Measurements from ENCODE around the gene MOCOS. TPM values are rescaled to one million over a fixed set of nuclear protein-coding genes. Genes with fewer than 3 reads are reported as not detected.

Gene MOCOS
- total RNA-seq, 1 experiment from 2014 or later, result 4.2 TPM

- no peak for TF ChIP-seq E2F5 (CRISPR knock-in tag; IDR thresholded peaks at IDR 0.05)
Measured at GRCh38 chr18:36273347-36273746, 86.0 kb downstream of the MOCOS start (continued).

GRCh38 chr18:36274083-36274715 is 86.9 kb downstream of the MOCOS start:
- POLR2A ChIA-PET, result no interaction called here
- H3K4me3 Mint-ChIP-seq, result no peak overlapping the region
- TF ChIP-seq NR3C1 (CRISPR knock-in tag; conservative IDR thresholded peaks at IDR 0.05; ENCODE audit: low read depth) (no peak), CREB1 (CRISPR knock-in tag; IDR thresholded peaks at IDR 0.05) (no peak), OVOL2 (CRISPR knock-in tag; IDR thresholded peaks at IDR 0.05; ENCODE audit: borderline replicate concordance) (no peak), AFF4 (CRISPR knock-in tag; IDR thresholded peaks at IDR 0.05; ENCODE audit: borderline replicate concordance) (no peak), SOX15 (CRISPR knock-in tag; IDR thresholded peaks at IDR 0.05) (no peak), ELF4 (CRISPR knock-in tag; IDR thresholded peaks at IDR 0.05; ENCODE audit: low read depth) (no peak), TP53 (CRISPR knock-in tag; IDR thresholded peaks at IDR 0.05) (no peak), ZNF423 (CRISPR knock-in tag; IDR thresholded peaks at IDR 0.05) (no peak), ATF2 (CRISPR knock-in tag; IDR thresholded peaks at IDR 0.05; ENCODE audit: borderline replicate concordance, low read depth) (no peak), STAT6 (CRISPR knock-in tag; conservative IDR thresholded peaks at IDR 0.05; ENCODE audit: low read depth) (no peak), PRDM15 (CRISPR knock-in tag; IDR thresholded peaks at IDR 0.05) (no peak), ZMAT4 (CRISPR knock-in tag; IDR thresholded peaks at IDR 0.05) (no peak), ZNF512 (CRISPR knock-in tag; IDR thresholded peaks at IDR 0.05; ENCODE audit: borderline replicate concordance) (no peak), ERG (CRISPR knock-in tag; IDR thresholded peaks at IDR 0.05) (no peak), E2F1 (CRISPR knock-in tag; IDR thresholded peaks at IDR 0.05) (no peak)
- no peak for ATAC-seq
- no peaks in the 10 kb centered on the region for H3K4me1 Mint-ChIP-seq
- H3K9me3 Mint-ChIP-seq, result no peaks in the 10 kb centered on the region; the same call in 1 of the 2 replicates
- CTCF ChIA-PET, result interaction anchor here (1.5 kb wide), 1 partner anchor 10 kb away, joined by 5 read pairs; no protein-coding TSS in a partner anchor
- H3K27me3 Mint-ChIP-seq (ENCODE audit: low read depth), result peaks cover 2% of the 10 kb centered on the region
- no peak for DNase-seq (ENCODE audit: low spot score)
- H3K36me3 Mint-ChIP-seq, result peaks cover 4% of the 10 kb centered on the region; the same call in 1 of the 2 replicates
- no peak overlapping the region for H3K27ac Mint-ChIP-seq
